OCI-LY7 (cell line): Measurements from ENCODE around the gene AOPEP.

ENCODE experiments used
- CTCF ChIP-seq: fragments of 200-600 bp; sonication (generic); conservative IDR thresholded peaks from 2 replicates; pipeline ENCODE4 v1.5.1; 2014; ENCODE audit warnings: mild to moderate bottlenecking, antibody characterized with exemption, low read length, moderate library complexity, mixed read lengths
- EZH2phosphoT487 ChIP-seq: fragments of 200-600 bp; sonication (generic); IDR thresholded peaks from 2 replicates; pipeline ENCODE4 v1.6.1; 2018; ENCODE audit warnings: low read depth, borderline replicate concordance, mild to moderate bottlenecking, mixed run types, antibody characterized with exemption, low read length, moderate library complexity, mixed read lengths

GRCh38 chr9:95029720-95030119, 303.2 kb downstream of the AOPEP start:
- TF ChIP-seq CTCF (no peak), EZH2phosphoT487 (no peak)
